Inflammatory macrophage treated with lipopolysaccharide for 1 hour (primary cell): Measurements from ENCODE around the gene INSYN2A.

Source experiments
- DNase-seq, 2 donors: peaks; one replicate each; pipeline ENCODE4 v3.0.0-alpha.2; 2020 to 2022

The INSYN2A gene

DNA sequence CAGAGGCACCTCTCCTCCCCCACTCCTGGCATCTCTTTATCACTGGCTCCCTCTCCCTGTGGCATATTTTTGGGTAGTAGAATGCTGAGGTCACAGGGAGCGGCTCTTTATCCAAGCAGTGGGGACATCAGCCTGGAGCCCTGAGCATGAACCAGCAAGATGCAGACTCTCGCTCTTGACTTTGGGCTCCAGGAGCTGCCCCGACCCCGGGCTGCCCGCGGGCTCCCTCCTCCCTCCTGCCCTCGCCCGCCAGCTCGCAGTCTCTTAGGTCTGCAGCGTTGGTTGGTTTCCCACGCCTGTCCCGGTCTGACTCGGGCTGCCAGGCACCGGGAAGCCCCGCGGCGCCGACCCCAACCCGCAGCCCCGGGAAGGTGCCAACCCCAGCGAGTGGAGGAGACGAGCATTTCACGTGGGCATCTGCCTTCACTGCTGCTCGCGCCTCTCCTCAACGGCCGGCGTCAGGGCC is 1.3 kb downstream of the INSYN2A start:
- no peak for DNase-seq

DNA sequence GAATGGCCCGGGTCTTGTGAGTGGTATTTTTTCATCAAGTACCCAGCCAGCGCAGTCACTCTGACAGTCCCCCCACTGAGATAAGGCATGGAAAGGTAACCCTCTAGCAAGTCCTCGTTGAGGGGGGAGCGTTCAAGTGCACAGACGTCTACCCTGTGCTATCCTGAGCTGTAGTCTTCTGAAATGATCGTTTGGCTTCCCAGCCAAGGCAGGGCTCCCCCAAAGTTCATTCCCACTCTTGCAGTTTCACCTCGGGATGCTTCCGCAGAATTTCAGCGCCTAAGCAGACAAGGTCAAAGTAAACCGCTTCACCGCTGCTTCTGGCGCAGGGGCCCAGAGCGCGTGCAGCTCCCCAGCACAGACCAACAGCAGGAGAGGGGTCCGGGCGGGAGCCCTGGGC is 1.8 kb downstream of the INSYN2A start:
- no peak for DNase-seq

DNA sequence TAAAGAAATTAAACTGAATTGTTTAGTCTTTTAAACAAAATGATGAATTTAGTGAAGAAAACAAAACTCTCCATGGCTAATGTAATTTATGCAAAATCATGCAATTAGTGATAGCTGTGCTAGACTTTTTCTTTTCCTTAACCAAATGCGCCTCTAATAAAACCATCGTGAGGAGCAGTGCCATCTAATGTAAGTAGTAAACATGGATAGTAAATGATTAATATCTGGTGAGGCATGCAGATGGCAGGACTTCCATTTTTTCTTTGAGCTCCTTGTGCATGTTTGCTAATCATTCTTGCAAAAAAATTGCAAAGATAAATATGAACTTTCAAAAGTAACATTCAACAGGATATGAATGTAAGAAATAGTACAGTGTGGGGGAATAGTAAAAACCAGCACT is 2.3 kb downstream of the INSYN2A start:
- DNase-seq: no peak

DNA sequence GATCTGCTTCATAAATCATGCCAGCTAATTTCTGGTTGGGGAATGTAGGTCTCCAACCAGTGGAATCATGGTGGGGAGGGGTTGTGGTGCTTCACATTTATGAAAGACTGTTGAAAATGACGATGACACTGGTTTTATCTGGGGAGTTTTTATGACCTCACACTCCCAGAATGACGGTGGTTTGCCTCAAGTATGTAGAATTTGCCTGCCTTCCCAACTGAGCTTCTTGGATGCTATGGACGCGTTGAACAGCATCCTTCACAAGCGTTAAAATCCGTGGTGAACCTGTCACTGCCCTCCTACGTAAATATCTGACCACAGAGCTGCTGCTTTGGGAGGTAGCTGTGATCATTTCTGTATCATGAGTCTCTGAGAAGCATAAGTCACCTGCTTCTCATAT is 3.3 kb downstream of the INSYN2A start:
- DNase-seq: no peak

DNA sequence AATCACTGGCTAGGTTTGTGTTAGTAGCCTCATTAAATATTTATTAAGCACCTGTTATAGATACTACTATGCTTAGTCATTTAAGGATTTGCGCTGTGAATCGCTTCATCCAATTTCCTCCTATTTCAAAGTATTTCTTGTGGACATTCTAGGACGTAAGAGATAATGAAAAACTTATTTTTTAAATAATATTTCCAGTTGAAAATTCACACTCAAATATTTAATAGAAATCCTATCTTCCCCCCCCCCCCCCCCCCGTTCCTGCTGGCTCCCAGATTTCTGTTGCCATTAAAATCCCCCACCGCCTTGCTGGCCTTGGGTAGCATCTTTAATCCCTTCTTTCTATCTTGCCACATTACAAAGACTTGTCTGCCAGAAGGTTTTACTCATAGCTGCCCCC is 6.0 kb downstream of the INSYN2A start:
- no peak for DNase-seq

DNA sequence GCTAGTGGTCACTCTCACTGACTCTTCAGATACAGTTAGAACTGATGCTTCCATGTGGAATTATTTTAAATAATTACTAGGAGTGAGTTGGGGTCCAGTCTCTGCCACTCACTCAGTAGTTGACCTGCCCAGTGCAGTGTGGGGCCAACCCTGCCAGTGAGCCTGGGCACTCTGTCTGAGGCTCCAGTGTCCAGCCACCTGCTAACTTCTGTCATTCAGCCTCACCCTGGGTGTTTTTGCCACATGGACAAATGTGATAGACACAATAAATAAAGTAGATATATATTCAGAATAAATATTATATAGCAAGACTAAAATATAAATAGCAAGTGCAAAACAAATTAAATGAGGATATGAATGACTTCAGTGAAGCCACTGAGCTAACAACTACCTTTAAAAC is 7.2 kb downstream of the INSYN2A start:
- DNase-seq: no peak

DNA sequence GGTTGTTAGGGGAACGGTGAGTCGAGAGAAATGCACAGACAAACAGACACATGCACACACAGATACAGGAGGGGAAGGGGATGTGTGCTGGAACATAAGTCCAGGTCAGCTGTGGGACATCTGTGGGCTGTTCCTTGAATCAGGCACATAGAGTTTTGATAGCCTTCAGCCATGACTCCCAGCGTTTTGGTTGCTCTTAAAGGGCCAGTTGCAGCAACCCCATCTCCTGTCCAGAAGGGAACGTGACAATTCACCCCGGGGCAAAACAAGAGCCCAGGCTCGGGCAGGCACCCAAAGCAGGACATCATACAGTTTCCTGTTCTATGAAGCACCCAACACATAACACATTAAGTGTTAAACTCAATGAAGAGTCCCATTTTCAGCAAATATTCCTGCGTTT is 9.6 kb downstream of the INSYN2A start:
- no peak for DNase-seq

DNA sequence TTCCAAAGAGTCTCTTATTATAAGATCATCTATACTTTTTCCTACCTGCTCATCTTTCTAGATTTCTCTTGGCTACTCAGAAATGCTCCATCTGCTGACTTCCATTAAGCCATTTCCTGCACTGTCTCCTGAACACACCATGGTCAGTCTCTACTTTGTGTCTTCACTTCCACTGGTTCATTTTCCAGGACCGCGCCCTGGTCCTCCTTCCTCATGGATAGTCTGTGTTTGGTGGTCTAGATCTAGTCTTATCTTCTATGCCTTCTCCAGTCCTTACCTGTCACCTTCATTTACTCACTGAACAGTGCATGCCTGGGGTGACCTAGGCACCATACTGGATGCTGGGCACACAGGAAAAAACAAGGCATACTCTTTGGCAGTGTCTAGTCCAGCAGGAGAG is 11.8 kb downstream of the INSYN2A start:
- DNase-seq: no peak

DNA sequence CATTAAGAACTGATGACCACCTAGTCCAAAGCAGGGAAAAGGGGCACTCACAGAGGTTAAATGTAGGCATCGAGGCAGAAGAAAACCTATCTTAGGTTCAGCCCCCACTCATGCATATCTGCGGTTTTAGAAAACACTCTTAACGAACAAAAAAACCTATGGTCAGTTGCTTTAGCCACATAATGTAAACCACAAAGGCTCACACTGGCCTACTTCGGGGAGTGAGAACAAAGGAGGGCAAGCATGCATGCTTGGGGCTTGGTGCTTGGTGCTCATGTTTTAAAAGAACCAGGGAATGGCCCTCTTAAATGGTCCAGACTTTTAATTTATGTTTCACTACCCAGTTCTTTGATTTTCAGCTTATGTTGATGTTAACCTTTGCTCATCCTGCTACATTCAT is 14.2 kb downstream of the INSYN2A start:
- DNase-seq: no peak

DNA sequence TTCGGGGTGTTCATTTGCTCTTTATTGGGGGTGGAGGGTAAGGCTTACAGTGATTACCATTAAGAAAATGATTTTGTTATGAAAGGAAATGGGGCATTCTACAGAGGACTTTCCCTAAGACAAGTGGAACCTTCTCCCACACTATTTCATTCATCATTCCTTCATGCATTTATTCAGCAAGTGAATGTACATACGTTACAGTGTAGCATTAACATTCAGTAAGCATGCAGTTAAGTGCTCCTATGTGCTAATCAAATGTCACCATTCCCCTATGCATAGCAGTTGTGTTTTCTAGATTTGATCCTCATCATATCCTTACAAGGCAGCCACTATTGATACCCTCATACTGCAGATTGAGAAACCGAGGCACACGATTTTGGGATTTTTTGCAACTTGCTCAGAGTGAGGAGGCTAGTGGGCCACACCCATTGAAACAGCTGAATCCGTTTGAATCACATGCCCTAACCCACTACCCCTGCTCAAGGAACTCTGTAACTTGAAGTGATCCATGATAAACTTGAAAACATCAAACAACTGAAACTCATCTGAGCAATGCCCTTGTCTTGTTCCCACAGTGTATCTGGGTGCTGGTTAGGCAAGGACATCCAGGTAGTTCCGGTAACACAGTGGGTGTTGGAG is 16.7 kb downstream of the INSYN2A start:
- no peak for DNase-seq

DNA sequence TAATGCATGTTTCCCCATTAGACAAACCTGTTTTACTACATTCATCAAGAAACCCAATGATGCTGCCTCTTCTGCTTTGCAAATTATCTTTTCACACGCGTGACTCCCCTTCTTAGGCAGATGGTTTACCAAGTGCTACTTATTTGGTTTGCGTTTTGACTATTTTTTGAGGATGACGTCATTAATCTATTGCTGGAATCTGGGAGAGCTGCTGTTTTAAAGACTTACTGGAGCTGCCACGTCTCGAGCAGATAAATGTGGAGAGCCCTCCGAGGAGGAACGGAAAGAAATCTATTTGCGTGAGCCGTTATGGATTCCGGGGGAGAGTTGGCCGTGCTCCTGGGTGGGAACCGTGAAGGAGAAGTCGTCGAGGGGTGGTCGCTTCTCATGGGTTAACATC is 19.7 kb downstream of the INSYN2A start:
- no peak for DNase-seq

DNA sequence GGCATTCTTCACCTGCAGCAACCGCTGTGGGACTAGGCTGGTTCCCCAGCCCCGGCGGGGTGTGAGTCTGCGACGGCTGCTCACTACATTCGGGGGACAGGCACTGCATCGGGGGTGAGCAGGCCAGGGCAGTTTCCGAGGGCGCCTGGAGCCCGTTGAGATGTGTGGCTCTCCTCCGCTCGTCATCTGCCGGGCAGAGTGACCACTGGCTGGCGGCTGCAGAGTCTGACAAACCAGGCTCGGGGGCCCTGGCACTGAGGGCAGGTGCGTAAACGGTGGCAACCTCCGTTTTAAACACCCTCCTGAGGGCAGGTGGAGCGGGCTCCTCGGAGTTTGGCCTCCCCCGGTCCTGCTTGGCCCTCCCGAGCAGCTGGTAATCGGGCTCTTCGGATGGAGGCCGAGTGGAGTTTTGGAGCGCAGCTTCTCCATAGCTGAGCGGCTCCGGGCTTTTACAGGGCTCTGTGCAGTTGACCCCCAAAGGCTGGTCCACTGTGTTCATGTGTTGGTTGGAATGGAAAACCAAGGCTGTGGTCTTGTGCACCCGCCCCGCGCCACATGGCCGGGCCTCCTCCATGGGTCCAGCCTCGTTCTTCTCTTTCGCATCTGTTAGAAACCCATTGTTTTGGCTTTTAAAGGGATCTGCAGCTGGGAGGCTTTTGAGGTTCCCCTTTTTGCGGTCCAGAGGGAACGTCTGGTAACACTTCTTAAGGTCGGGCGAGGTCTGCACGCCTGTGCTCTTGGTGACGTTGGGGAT is 20.9 kb downstream of the INSYN2A start:
- no peak for DNase-seq

DNA sequence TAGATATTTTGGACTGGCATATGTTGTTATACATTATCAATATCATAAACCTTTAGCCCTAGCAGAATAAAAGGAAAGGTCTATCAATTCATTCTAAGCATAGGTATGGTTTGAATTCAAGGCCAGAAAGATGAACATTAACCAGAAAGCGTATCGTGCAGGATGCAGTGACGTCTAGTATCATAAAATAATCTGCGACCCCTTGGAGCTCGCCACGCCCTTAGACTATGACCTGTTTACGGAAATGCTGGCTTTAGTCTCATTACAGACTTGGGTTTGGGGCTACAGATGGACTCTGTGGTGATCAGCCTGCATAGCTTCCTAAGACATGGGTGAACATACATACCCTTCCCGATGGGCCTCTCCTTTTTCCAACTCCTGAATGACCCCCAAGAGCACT is 21.5 kb downstream of the INSYN2A start:
- no peak for DNase-seq

DNA sequence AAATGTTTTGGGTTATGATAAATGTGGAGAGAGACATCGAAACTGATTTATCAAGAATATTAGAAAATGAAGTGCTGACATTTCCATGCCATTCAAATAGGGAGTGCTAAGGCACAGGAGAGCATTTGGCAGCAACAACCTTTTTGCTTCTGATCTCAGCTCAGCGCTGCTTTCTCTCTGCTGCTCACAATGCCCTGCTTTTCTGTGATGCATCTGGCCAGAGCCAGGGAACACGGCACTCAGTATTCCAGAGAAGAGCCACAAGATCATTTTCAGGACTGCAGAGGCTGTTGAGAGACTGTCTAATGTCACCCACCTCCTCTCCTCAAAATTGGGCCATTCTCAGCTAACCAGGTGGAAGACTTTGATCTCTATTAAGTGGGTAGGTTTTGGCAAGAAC is 28.1 kb downstream of the INSYN2A start:
- DNase-seq: no peak

DNA sequence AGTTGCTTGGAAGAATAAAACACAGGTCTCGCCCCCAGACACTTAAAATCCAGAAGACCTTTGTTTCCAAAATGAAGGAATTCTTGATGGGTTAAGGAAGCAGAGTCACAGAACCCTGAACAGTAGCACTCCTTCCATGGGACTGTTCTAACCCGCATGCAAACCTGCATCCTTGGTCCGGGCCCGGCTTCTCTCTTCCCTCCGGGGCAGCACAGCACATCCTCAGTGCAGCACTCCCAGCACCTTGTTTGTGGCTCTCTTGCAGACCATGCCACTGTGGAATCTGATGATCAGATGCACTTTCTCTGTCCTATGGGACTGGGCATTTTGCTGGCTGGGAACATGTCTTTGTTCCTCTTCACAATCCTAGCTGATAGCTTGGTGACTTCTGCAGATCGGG is 33.5 kb downstream of the INSYN2A start:
- no peak for DNase-seq

DNA sequence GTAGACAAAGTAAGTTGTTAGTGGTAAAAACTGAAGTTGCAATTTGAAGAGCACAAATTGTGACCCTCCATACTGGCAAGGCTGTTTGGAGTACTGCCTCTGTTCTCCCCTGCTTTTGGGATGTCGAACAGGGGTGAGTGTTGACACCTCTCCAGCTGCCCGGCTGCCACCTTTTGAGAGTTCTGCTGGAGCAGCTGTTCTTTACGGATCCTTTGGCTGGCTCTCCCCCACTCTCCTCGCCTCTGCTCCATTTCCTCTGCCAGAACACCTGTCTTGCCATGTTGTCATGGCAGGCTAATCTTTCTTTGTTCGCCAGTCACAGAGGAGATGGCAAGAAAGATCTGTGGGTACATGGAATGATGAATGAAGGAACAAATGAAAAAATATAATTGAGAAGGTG is 34.9 kb downstream of the INSYN2A start:
- no peak for DNase-seq

DNA sequence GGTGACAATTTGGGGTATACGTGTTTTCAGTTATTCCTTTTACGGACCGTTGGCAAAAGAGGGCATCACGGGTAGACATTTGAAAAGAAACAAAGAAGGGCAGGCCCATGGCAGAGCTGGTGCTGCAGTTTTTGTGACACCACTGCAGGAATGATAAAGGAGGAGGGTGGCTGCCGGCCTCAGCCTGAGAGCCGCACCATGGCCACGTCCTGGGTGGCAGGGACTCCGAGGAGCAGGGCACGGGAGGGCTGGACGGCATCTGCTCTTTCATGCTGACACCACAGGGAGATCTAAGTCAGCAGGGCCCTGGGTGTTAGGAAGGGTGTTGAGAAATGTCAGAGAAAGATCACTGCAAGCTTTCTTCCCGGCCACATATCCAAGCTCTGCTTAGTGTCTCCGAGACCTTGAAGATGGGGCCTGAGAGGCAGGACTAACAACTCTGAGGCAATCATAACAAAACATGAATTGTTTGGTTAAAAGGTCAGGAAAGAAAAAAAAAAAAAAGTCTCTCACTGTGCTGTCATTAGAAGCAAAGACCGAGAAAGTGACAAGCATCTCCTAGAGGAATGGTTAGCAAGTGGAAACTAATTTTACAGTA is 36.6 kb downstream of the INSYN2A start:
- DNase-seq: no peak

DNA sequence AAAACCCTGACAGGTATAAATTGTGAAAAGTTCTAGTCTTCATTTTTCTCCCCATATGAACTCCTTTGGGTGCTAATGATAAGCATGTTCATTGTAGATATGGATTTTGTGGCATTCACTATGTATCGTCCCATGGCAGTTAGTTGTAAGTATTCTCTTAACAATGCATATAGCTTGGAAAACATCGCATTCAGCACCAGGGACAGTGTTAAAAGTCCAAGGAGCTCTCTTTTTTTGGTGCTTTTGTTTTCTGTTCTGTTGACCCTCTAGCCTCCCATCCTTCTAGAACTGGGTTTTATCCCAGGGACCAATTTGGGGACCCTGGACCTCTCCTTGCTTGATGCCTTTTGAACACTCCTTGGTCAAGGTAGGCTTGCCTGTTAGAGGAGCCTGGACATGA is 37.7 kb downstream of the INSYN2A start:
- no peak for DNase-seq

DNA sequence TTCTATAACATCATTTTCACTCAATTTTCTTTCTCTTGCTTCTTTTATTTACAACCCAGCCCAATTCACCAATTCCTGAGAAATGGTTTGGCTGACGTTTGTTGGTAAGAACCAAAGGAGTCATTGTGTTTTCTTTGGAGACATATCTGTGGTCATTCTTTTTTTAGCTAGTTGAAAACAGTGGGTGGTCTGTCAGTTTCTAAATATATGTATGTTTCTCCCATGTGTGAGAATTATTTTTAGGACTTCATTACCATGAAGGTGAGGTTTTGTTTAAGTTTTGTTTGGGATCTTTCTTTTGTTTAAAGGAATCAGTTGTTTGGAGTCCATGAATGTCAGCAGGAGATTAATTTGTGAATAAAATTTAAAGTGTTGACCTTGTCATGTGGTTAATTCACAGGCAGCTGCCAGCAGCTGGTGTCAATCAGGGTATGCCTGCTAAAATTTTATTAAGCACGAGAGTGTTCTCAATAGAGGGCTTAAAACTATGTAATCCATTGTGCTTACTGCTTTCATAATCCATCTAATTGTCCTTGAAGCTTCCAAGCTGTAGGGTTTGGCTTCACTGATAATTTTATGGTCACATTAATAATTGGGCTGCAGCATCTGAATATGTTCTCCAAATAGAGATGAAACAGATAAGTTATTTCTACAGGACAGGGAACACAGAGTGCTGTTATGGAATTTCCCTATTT is 38.7 kb downstream of the INSYN2A start:
- no peak for DNase-seq

DNA sequence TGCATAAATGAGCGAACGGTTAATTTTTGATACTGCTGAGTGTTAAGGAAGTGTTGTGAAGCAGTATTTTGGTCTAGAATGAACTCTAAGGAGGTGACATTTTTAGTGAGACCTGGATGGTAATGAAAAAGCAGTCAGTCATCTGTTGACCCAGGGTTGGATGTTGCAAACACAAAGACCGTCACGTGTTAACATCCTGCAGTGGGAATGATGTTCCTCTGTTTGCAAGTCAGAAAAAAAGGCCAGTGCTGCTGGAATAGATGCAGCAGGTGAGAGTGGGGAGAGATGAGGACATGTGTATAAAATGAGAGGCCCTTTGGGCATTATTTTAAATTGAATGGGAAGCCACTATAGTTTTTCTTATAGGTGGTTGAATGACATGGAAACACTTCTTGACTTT is 39.3 kb downstream of the INSYN2A start:
- DNase-seq: no peak

DNA sequence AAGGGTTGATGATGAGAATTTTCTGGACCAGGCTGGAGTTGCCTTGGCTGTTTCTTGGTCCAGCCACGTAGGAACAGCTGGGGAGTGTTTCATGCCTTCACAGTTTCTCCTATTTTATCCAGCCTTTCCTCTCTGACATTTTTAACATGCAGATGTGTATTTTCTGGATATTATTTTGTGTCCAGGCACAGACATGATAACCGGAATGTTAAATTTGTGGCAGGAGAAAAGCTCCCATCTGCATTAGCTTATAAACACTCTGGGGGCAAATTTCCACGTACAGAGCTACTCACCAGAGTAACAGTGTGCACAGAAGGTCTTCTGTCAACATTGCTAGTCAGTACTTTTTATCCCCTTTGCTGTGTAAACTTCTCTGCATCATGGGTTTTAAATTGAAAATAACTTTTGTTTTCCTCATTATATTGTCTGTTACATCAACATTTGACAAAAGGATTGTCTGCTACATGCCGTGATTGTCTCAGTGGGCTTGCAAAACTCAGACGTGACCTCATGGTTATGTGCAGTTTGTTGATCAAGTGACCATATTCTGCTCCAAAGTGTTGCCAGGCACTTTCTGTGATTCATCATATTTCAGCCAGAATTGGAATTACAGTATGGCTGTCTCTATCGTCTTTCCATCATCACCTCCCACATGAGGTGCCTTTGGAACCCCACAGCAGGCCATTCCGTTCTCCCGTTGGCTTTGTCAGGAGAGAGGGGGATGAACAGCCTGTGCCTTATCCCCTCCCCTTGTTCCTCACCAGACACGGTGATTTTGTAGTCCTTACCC is 41.4 kb downstream of the INSYN2A start:
- no peak for DNase-seq

DNA sequence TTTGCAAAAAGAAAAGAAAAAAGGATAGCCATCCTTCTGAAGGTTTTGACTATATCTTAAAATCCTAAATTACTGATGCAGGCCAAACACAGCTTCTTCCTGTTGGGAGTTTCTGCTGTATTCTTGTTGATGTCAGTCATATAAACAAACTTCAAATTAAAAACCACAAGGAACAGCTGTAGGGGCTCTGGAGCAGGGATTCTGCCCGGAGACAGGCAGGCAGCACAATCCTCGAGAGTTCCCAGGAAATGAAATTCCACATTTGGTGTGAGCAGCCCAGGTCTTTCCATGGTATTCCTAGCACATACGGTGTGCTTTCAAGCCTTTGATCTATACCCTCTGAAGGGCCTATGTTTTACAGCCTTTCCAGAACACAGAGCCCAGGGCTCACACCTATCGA is 43.2 kb downstream of the INSYN2A start:
- no peak for DNase-seq
